ENCODE data around the gene CYBA. TPM values are rescaled to one million over a fixed set of nuclear protein-coding genes. Genes with fewer than 3 reads are reported as not detected.

The CYBA gene
- total and polyA plus RNA-seq, 2 of the 13 experiments (the other 11 are each of a cell fraction or from before 2014, with no cell fraction given): 196 to 250 TPM

DNA sequence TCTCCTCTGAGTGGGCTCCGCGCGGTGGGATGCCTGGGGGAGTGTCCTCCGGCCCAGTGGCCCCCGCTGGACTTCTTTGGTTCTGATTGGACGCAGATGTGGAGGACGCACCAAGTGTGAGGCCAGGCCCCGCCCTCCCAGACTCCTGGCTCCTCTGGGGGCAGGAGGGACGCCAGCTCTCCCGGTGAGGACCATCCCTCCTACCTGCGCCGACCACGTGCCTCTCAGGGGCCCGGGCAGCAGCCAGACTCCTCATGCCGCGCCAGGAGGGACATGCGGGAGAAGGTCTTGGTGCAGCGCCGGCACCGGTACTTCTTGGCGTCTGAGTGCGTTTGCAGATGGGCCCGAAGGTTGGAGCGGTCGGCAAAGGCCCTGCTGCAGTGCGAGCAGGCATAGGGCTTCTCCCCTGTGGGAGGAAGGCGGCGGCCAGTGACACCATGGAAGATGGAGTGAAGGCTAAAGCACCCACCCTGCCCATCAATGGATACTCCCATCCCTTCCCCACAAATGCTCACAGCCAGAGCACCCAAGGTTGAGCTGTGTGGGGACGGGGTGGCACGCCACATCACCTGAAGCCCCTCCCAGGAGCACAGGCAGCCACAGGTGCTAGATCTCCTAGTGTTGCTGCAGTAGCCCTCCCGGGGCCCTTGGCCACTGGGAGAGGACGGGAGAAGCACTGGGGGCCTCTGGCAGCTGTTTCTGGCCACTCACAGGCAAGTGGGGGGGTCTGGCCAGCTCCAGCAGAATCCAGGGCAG lies 27.5 kb upstream of the CYBA start (continued):
- 0 out of 2 replicates have a peak, but pooled peaks have one; percentile 39 for TF ChIP-seq ZNF234 (CRISPR knock-in tag; conservative IDR thresholded peaks at IDR 0.05)
- 0 out of 2 replicates have a peak, but pooled peaks have one; percentile 28 for TF ChIP-seq MXD1 (CRISPR knock-in tag; IDR thresholded peaks at IDR 0.05)
- TF ChIP-seq NCOA5 (CRISPR knock-in tag; IDR thresholded peaks at IDR 0.05): no peak
- no peak for TF ChIP-seq ARHGAP35 (CRISPR knock-in tag; IDR thresholded peaks at IDR 0.05; ENCODE audit: borderline replicate concordance)
- TF ChIP-seq, protein P1, sequence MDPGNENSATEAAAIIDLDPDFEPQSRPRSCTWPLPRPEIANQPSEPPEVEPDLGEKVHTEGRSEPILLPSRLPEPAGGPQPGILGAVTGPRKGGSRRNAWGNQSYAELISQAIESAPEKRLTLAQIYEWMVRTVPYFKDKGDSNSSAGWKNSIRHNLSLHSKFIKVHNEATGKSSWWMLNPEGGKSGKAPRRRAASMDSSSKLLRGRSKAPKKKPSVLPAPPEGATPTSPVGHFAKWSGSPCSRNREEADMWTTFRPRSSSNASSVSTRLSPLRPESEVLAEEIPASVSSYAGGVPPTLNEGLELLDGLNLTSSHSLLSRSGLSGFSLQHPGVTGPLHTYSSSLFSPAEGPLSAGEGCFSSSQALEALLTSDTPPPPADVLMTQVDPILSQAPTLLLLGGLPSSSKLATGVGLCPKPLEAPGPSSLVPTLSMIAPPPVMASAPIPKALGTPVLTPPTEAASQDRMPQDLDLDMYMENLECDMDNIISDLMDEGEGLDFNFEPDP (CRISPR knock-in tag; conservative IDR thresholded peaks at IDR 0.05): no peak
- no peak for TF ChIP-seq ZNF83 (CRISPR knock-in tag; IDR thresholded peaks at IDR 0.05; ENCODE audit: borderline replicate concordance)
- peak; percentile 62 for TF ChIP-seq ZC3H13 (CRISPR knock-in tag; IDR thresholded peaks at IDR 0.05)
- TF ChIP-seq ZNF318 (CRISPR knock-in tag; IDR thresholded peaks at IDR 0.05): no peak
- no peak for TF ChIP-seq ZFP1 (CRISPR knock-in tag; IDR thresholded peaks at IDR 0.05)
- TF ChIP-seq, protein P2, sequence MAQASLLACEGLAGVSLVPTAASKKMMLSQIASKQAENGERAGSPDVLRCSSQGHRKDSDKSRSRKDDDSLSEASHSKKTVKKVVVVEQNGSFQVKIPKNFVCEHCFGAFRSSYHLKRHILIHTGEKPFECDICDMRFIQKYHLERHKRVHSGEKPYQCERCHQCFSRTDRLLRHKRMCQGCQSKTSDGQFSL (CRISPR knock-in tag; IDR thresholded peaks at IDR 0.05): 0 out of 2 replicates have a peak, but pooled peaks have one; percentile 69
- TF ChIP-seq ARNT (IDR thresholded peaks at IDR 0.05): no peak
- no peak for TF ChIP-seq ZNF766 (CRISPR knock-in tag; IDR thresholded peaks at IDR 0.05; ENCODE audit: borderline replicate concordance)
- TF ChIP-seq, protein P3, sequence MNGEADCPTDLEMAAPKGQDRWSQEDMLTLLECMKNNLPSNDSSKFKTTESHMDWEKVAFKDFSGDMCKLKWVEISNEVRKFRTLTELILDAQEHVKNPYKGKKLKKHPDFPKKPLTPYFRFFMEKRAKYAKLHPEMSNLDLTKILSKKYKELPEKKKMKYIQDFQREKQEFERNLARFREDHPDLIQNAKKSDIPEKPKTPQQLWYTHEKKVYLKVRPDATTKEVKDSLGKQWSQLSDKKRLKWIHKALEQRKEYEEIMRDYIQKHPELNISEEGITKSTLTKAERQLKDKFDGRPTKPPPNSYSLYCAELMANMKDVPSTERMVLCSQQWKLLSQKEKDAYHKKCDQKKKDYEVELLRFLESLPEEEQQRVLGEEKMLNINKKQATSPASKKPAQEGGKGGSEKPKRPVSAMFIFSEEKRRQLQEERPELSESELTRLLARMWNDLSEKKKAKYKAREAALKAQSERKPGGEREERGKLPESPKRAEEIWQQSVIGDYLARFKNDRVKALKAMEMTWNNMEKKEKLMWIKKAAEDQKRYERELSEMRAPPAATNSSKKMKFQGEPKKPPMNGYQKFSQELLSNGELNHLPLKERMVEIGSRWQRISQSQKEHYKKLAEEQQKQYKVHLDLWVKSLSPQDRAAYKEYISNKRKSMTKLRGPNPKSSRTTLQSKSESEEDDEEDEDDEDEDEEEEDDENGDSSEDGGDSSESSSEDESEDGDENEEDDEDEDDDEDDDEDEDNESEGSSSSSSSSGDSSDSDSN (CRISPR knock-in tag; IDR thresholded peaks at IDR 0.05): 0 out of 2 replicates have a peak, but pooled peaks have one; percentile 0
- TF ChIP-seq AGO1 (IDR thresholded peaks at IDR 0.05; ENCODE audit: low read depth, low read length, poor library complexity, severe bottlenecking): peak; percentile 95
- TF ChIP-seq ZNF101 (CRISPR knock-in tag; IDR thresholded peaks at IDR 0.05; ENCODE audit: borderline replicate concordance, low read depth): no peak
